Astrocyte (in vitro differentiated cells and primary cell): Measurements from ENCODE around the gene HAPLN2.

Experiments
- EZH2 ChIP-seq: IDR thresholded peaks from 2 replicates; pipeline ENCODE4 v1.6.1; 2012; ENCODE audit warnings: mild to moderate bottlenecking, low read length, inconsistent platforms; ENCODE audit not compliant: insufficient read depth
- TF ChIP-seq, protein P1 (sequence below): IDR thresholded peaks from 2 replicates; pipeline ENCODE4 v1.5.1; 2011; ENCODE audit warnings: low read depth, mild to moderate bottlenecking, inconsistent platforms, low read length, moderate library complexity; ENCODE audit not compliant: insufficient read depth

DNA sequence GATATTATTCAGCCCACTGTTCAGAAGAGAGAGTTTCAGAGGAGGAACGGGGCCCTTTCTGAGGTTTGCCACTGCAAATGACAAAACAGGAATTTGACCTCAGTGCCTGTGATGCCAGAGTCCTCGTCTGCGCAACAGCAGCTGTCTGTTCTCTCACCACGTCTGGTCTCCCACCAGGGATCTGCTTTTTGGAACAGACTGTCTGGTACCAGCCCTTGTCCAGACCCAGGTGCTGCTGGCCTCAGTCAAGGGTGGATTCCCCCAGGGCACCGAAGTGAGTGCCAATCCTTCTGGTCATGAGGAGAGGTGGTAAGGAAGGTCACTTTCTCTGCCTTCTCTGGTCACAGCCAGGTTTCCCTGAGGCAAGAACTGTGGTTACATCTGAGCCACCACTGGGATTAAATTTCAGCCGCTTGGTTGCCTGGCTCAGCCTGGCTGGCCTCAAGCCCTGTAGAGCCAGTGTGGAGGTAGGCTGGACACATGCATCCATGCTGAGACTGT lies 20.4 kb downstream of the HAPLN2 start:
- TF ChIP-seq, protein P1, sequence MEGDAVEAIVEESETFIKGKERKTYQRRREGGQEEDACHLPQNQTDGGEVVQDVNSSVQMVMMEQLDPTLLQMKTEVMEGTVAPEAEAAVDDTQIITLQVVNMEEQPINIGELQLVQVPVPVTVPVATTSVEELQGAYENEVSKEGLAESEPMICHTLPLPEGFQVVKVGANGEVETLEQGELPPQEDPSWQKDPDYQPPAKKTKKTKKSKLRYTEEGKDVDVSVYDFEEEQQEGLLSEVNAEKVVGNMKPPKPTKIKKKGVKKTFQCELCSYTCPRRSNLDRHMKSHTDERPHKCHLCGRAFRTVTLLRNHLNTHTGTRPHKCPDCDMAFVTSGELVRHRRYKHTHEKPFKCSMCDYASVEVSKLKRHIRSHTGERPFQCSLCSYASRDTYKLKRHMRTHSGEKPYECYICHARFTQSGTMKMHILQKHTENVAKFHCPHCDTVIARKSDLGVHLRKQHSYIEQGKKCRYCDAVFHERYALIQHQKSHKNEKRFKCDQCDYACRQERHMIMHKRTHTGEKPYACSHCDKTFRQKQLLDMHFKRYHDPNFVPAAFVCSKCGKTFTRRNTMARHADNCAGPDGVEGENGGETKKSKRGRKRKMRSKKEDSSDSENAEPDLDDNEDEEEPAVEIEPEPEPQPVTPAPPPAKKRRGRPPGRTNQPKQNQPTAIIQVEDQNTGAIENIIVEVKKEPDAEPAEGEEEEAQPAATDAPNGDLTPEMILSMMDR: no peak
- TF ChIP-seq EZH2: no peak
